ENCODE results near the gene PSMD3.

The PSMD3 gene

GRCh38 chr17:39960524-39961041 is 20.0 kb upstream of the PSMD3 start:
- no peak for DNase-seq (ENCODE audit: low read depth)

GRCh38 chr17:39962642-39963220 is 17.9 kb upstream of the PSMD3 start, which contains the start of gene GSDMA:
GSDMA (plus strand) TSS chr17:39963004; CDS start chr17:39965688, 2,684 bp downstream.
- DNase-seq (ENCODE audit: low read depth), result no peak

- no peak for DNase-seq (ENCODE audit: low read depth)
Measured at GRCh38 chr17:39963829-39964228, 16.8 kb upstream of the PSMD3 start.

DNA sequence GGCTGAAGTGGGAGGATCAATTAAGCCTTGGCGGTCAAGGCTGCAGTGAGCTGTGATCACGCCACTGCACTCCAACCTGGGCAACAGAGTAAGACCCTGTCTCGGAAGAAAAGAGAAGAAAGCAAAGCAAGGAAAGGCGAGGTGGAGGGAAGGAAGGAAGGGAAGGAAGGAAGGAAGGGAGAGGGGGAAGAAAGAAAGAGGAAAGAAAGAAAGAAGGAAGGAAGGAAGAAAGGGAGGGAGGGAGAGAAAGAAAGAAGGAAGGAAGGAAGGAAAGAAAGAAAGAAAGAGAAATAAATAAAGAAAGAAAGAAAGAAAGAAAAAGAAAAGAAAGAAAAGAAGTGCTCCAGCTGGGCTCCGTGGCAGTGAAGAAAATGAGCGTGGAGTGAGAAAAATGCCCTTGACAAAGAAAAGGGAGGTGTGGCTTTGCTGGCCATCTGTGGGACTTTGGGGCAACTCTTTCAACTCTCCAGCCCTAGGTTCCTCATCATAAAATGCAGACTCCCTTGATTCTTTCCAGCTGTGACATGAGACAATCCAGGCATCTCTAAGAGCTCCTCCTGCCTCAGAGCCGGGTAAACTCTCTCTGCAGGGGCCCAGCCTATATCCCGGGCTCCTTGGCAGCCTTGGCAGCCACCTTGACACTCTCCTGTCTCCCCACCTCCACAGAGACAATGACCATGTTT is 15.4 kb upstream of the PSMD3 start:
- DNase-seq (ENCODE audit: low read depth), result no peak

DNA sequence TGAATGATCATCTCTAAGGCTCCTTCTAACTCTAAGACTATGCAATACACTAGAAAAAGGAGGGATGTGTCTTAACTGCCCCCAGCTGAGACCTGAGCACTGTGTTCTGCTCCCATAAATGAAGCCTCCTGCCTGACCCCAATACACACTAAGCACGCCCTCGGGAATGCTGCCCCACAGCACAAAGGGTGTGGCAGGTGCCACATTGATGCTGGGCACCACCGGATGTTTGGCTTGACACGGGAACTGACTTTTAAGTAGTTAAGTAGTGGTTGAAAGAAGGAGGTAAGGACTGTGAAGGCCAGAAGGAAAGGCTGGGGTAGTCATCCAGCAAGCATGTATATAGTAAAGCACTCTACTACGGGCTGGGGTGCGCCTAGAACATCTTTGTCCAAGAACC is 13.8 kb upstream of the PSMD3 start:
- no peak for DNase-seq (ENCODE audit: low read depth)

DNA sequence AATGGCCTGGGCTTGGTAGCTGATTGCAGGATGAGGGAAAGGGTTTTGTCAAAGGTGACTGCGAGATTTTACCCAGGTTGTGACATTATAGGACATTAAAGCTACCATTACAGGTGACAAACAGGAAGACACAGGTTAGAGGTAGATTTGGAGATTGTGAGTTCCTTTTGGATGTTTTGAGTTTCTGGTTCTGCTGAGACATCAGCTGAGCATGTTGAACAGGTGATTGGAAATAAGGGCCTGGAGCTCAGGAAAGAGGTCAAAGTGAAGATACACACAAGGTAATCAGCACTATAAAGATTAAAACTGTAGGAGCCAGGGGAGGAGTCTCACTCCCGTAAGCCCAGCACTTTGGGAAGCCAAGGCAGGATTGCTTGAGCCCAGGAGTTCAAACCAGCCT is 11.8 kb upstream of the PSMD3 start:
- DNase-seq (ENCODE audit: low read depth), result no peak

DNA sequence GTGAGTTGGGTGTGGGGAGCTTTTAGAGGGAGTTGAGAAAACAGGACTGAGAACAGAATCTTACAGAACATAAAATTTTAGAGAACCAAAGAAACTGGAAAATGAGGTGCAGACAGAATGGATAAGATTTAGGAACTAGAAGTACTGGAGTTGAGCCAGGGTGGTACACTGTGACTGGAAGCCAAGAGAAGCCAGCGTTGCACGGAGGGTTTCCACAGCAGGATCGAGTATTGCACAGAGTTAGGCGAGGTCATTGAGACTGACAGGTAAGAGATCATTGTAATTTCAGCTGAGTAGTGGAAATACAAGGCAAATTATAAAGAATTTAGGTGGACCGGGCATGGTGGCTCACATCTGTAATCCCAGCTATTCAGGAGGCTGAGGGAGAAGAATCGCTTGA is 11.2 kb upstream of the PSMD3 start:
- DNase-seq (ENCODE audit: low read depth), result no peak

DNA sequence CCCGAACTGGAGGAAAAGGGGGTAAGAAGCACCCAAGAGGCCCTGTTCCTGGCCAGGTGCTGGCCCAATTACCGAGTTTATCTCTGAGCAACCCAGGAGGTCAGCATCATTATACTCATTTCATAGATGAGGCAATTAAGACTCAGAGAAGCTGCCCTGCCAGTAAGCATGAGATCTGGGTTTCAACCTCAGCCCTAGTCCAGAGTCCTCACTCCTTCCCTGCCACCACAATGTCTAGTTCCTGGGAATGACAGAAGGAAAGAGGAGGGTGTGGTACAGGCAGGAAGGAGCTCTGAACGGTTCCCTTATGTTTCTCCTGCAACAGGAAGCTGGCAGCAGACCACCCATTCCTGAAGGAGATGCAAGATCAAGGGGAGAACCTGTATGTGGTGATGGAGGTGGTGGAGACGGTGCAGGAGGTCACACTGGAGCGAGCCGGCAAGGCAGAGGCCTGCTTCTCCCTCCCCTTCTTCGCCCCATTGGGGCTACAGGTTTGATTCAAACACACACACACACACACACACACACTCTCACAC is 10.4 kb upstream of the PSMD3 start:
- DNase-seq (ENCODE audit: low read depth), result no peak

- DNase-seq (ENCODE audit: low read depth), result no peak
Measured at GRCh38 chr17:39971076-39971603, 9.5 kb upstream of the PSMD3 start.

- no peak for DNase-seq (ENCODE audit: low read depth)
Measured at GRCh38 chr17:39972271-39972670, 8.3 kb upstream of the PSMD3 start.

- no peak for DNase-seq (ENCODE audit: low read depth)
Measured at GRCh38 chr17:39973496-39973895, 7.1 kb upstream of the PSMD3 start.

- no peak for DNase-seq (ENCODE audit: low read depth)
Measured at GRCh38 chr17:39974433-39974832, 6.2 kb upstream of the PSMD3 start.

- DNase-seq (ENCODE audit: low read depth), result no peak
Measured at GRCh38 chr17:39975801-39976200, 4.8 kb upstream of the PSMD3 start.

DNA sequence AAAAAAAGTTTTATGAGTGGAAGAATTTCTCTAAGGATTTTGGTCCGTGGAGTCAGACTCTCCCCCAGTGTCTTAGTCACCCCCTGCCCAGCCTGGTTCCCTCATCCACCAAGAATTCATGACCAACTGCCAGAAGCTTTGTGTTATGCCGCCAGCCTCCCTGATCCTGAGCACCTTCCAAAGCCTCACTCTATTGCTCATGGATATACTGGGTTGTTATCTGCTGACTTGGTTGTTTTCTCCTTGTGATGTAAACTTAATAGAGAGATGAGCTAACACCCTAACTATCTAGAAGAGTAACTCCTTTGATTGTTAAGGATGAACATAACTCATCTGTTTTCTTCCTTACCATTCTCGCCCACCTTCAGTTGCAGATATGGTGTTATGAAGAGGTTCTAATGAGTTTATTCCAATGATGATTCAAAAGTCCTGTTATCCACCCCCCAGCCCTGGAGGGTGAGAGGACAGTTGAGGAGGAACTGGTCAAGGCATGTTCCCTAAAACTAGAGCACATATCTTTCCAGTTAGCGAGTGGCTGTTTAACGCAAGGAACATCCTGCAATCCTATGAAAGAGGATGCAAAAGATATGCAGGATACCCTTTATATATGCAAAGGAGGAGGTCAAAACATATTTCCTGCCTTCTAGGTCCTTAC is 1.5 kb upstream of the PSMD3 start:
- peak; percentile 87 for DNase-seq (ENCODE audit: low read depth)

GRCh38 chr17:39979893-39980350 is 685 bp upstream of the PSMD3 start:
- DNase-seq (ENCODE audit: low read depth), result no peak

DNA sequence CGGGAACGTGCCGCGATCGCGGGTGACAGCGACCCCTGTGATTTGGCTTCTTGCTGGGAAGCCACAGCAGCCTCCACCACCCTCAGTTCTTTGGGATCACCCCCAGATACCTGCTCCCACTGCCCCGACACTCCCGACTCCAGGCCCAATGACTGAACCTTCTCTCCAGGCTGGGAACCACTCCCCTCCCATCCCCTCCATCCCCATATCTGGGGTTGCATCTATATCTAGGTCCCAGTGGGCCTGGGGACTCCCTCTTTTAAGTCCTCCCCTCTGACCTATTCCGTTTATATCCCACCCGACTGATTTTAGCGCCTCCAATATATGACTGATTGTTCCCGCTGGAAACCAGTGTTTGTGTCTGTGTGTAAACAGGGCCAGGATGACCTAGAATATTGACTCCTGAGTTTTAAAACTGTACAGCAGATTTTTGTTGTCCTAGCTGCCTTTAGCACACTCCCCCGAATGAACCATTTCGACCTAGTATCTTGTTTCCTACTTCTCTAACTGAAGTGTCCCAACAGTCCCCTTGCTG is 667 bp downstream of the PSMD3 start:
- DNase-seq (ENCODE audit: low read depth), result no peak

GRCh38 chr17:39981766-39982375 is 1.3 kb downstream of the PSMD3 start:
- DNase-seq (ENCODE audit: low read depth), result no peak

GRCh38 chr17:39988206-39988810 is 7.7 kb downstream of the PSMD3 start:
- no peak for DNase-seq (ENCODE audit: low read depth)

DNA sequence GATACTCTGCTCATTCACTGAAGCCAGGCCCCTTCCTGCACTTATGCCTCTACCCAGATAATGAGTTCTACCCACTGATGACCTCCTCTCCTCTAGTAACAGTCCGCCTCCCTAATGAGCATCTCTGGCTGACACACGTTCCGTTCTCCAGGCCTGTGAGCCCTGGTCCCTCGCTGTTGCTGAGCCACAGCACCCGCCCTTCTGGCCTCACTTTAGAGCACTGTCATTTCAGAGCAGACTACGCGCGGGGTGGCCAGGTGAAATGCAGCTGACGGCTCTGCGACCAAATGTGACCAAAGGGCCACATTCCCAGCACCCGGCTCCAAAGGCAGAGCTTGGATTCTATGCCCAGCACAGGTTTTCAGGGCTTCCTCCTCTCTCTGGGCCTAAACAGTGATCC is 13.8 kb downstream of the PSMD3 start:
- no peak for DNase-seq (ENCODE audit: low read depth)

GRCh38 chr17:39995438-39995837 is 14.8 kb downstream of the PSMD3 start:
- no peak for DNase-seq (ENCODE audit: low read depth)

- DNase-seq (ENCODE audit: low read depth), result no peak
Measured at GRCh38 chr17:39996162-39996561, 15.6 kb downstream of the PSMD3 start.

GRCh38 chr17:39996800-39997199 is 16.2 kb downstream of the PSMD3 start:
- no peak for DNase-seq (ENCODE audit: low read depth)

Data from non-pigmented ciliary epithelial cell (primary cell).